Measurements from ENCODE around the gene ZIC5.

ZIC5 gene

DNA sequence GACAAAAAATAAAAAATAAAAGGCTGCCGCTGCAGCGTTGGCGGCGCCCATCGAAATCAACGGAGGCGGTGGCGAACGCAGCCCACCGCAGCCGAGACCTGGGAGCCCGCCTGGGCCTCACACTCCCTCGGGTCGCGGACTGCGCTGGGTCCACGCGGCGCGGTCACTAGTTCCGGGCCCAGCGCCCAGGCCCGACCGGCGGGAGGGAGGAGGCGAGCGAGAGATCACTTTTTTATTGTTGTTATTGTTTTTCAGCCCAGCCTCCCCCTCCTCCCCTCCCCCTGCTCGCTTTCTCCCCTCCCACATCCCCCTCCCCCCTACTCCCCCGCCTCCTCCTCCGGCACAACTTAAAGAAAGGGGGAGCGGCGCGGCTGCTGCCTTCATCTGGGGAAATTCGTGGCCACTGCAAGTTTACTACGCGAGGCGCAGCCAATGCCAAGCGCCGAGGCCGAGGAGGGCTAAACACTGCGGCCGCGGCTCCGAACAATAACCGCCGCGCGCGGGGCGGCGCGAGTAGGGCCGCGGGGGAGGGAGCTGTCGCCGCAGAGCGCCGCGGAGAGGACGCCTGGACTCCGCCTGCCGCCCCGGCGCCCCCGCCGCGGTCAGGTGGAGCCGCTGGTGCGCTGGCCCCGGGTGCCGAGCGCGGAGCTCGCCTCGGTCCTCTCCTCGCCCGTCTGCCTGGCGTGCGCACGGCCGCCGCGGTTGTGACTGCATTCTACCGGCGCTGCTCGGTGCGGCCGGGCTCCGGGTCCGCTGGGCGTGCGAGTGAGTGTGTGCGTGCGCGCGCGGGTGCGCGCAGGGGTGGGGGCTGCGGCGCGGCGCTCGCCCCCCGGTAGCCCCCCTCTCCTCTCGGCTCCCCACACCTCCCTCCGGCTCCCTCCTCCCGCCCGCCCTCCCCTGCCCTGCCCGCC is 9.5 kb upstream of the ZIC5 start:
- TF ChIP-seq, protein P1, sequence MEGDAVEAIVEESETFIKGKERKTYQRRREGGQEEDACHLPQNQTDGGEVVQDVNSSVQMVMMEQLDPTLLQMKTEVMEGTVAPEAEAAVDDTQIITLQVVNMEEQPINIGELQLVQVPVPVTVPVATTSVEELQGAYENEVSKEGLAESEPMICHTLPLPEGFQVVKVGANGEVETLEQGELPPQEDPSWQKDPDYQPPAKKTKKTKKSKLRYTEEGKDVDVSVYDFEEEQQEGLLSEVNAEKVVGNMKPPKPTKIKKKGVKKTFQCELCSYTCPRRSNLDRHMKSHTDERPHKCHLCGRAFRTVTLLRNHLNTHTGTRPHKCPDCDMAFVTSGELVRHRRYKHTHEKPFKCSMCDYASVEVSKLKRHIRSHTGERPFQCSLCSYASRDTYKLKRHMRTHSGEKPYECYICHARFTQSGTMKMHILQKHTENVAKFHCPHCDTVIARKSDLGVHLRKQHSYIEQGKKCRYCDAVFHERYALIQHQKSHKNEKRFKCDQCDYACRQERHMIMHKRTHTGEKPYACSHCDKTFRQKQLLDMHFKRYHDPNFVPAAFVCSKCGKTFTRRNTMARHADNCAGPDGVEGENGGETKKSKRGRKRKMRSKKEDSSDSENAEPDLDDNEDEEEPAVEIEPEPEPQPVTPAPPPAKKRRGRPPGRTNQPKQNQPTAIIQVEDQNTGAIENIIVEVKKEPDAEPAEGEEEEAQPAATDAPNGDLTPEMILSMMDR (IDR thresholded peaks at IDR 0.05), result no peak

DNA sequence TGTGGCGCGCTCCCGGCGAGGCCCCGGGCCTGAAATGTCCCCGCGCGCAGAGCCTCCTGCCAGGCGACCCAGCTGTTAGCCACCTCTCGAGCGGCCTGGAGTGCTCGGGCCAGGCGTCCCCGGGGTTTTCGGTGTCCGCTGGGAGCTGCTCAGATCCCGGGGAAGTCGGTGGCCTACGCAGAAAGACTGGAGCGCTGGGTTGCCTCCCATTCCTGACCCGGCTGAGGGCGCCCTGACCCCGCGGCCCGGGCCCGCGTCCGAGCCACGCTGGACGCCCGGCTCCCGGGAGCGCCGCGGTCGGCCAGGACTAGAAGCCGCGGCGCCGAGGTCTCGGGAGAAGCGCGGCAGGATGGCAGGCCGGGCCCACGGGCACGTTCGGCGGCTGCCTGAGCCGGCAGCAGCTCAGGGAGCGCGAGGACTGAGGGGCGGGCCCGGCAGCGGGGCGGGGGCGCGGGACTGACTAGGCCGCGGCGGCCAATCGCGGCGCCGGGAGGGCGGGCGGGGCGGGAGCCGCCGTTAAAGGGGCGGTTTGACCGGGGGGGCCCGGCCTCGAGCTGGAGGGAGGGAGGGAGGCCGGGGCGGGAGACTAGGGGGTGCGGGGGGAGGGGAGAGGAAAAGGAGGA is 8.7 kb upstream of the ZIC5 start:
- TF ChIP-seq, protein P1 (IDR thresholded peaks at IDR 0.05), result peak; percentile 16; the same call in 1 of the 2 replicates

DNA sequence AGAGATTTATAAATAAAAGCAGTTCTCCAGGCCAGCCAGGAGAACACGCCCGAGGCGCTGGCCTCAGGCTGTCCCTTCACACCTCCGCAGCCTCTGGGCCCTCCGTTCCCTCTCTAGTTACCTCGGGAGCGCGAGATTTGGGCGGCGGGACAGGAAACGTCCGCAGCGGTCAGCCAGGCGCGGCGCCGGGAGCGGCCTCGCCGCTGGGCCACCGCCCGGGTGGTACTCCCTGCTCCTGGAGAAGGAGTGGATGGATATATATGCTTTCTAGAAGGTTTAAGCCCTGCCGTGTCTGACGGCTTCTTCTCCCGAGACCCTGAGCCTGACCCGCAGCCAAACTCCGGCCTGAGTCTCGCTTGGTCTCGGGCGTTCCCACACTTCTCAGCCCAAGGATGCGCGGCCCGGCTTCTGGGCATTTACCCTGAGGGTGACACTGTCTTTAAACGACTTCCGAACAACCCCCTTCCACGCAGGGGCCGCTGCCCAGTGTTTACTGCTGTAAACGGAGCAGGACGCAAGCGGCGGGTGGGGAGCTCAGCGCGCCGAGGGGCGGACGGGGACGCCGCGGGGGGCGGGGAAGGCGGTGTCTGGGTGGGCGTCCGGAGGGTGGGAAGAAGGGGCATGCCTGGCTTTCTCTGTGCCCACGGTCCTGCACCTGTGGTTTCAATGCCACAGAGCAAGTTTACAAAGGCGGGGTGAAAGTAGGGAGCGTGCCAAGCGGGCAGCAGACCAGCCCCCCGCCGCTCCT is 8.1 kb upstream of the ZIC5 start:
- TF ChIP-seq, protein P1 (IDR thresholded peaks at IDR 0.05), result no peak

DNA sequence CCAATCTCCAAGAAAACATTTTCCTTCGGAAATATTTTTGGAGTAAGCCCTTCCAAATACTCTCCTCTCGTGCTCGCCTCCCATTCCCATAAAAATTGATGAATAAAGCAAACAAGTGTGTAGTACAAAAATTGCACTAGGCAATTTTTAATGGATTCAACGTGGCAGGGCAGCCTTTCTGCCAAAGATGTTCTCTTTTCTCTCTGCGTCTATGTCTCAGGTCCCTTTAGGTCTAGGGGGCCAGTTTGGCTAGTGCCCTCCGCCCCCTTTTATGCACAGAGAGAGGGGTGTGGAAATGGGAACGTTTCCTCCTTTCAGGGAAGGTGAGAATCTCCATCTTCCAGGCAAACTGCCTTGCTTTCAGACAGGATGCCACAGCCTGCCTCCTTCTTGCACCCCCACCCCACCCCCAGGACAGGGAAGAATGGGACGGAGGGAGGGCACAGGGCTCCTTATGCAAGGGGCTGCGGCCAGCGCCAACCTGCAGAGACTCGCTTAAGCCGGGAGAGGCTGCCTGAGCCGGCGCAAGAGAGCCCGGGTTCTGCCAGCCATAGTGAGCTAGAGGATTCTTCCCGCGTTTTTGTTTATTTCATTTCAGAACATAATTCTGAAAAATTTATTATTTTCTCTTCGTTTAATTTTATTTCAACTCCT is 7.4 kb upstream of the ZIC5 start:
- TF ChIP-seq, protein P1 (IDR thresholded peaks at IDR 0.05), result no peak

DNA sequence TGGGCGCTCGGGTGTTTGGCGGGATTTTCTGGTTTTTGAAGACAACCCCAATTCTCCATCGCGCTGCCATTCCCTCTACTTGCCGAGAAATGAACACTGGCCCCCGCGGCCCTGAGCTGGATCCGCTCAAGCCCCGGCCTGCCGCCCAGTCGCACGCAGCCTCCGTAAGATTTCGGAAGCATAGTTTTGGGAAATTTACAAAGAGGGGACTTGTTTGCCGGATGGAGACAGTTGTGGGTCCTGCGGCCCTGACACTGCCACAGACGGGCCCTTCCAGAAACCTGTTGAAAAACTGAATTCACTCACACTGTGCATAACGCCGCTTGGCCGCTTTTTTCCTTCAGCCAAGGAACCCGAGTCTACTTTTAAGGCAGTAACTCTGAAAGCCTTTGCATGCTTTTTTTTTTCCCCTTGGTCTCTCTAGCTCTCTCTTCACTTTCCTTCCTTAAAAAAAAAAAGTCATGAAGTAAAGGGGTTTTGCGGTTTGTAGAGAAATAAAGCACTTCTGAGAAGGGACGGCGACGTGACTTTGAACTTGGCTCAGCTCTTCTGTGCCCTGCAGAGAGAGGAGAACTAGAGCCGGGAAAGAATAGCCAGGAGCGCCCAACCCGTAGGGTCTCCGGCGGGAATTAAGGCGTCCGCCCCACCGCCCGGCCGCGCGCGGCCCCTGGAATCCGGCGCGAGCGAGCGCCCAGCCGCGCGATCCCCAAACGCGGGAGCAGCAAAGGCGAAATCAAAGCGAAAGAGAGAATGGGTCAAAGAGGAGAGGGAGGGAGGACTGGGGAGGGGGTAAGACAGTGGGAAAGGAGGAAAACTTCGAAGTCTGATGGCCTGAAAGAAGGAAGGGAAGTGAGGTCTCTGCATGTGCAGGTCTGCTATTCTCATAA is 6.6 kb upstream of the ZIC5 start:
- TF ChIP-seq, protein P1 (IDR thresholded peaks at IDR 0.05), result no peak

DNA sequence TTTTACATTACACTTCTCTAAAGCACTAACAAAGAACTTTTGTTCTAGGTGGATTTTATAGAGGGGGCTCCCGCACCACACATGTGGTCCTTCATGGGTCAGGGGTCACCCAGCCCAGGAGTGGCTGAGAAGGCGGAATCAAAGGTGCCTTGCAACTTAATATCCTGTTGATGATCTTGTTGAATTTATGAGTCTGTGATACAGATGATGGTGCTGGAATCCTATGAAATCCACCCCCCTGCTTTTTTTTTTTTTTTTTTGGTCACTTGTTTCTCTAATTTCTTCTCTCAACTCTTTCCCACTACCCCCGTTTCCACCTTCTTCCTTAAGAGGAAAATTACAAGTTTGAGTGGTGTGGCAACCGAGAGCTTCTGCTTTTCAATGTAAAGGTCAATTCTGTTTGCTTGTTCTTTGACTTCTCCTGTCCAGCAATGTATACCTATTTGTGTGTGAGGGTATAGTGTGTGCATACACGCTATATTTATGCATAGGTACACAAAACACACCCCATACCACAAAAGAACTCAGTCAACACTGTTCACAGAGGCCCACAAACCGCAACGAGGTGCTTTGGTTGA is 5.9 kb upstream of the ZIC5 start:
- TF ChIP-seq, protein P1 (IDR thresholded peaks at IDR 0.05), result no peak

Measured in LNCAP (cell line).